Ascending aorta (tissue), 2 donors: Measurements from ENCODE around the gene KCNF1. TPM values are rescaled to one million over a fixed set of nuclear protein-coding genes. Genes with fewer than 3 reads are reported as not detected.

Experiments
- DNase-seq, 2 donors: peaks; one replicate each; pipeline ENCODE4 v3.0.0-alpha.2; 2019; ENCODE audit warnings: low spot score in 2 of 2
- H3K27ac ChIP-seq, 2 donors: fragments of 200-600 bp; sonication (generic); one replicate each; pipeline ENCODE4 v1.5.1; 2016 to 2017; ENCODE audit warnings: mild to moderate bottlenecking in 1 of 2
- H3K27me3 ChIP-seq: fragments of 200-600 bp; sonication (generic); one replicate; pipeline ENCODE4 v1.5.1; 2017
- H3K36me3 ChIP-seq, 2 donors: fragments of 200-600 bp; sonication (generic); one replicate each; pipeline ENCODE4 v1.5.1; 2016
- H3K4me1 ChIP-seq, 2 donors: fragments of 200-600 bp; sonication (generic); one replicate each; pipeline ENCODE4 v1.5.1; 2016 to 2017; ENCODE audit warnings: mild to moderate bottlenecking in 1 of 2
- H3K4me3 ChIP-seq, 2 donors: fragments of 200-600 bp; sonication (generic); one replicate each; pipeline ENCODE4 v1.5.1; 2016 to 2017; ENCODE audit warnings: mild to moderate bottlenecking in 1 of 2
- H3K9me3 ChIP-seq, 2 donors: fragments of 200-600 bp; sonication (generic); one replicate each; pipeline ENCODE4 v1.5.1; 2016
- CTCF ChIP-seq, 3 experiments: fragments of 200-600 bp in 2 of 3; fragments of 450-650 bp in 1 of 3; sonication (generic) in 2 of 3; IDR thresholded peaks; one replicate each; pipeline ENCODE4 v1.5.1; 2016 to 2019; ENCODE audit warnings: antibody characterized with exemption in 3 of 3, mild to moderate bottlenecking in 1 of 3, moderate library complexity in 1 of 3
- intact Hi-C: fragments of 100-400 bp; cut with DNase I; formaldehyde crosslinking; loops from one replicate; pipeline ENCODE4 v1.15.1; 2023
- total RNA-seq: library from RNA; depleted of rRNA; stranded (reverse); fragments of >200 nt; gene quantifications from one replicate; pipeline ENCODE4 v1.1.0, GENCODE V29; 2016

The KCNF1 gene
- total RNA-seq, 1 donor from 2014 or later, result not detected

DNA sequence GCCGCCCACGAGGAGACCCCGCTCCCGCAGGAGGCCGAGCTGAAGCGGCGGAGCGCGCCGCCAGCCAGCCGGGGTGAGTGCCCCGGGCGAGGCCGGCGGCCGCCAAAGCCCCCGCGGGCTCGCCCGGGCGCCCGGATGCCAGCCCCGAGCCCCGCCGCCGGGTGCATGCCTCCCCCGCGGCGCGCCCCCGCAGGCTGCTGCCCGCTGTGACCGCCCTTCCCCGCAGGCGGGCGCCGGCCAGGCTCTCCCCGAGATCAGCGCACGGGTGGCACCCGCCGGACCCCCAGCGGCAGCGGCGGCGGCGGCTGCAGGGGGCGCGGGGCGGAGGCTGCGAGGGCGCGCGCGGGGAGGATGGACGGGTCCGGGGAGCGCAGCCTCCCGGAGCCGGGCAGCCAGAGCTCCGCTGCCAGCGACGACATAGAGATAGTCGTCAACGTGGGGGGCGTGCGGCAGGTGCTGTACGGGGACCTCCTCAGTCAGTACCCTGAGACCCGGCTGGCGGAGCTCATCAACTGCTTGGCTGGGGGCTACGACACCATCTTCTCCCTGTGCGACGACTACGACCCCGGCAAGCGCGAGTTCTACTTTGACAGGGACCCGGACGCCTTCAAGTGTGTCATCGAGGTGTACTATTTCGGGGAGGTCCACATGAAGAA, 470 bp downstream of the KCNF1 start:
- H3K27ac ChIP-seq, result no peak overlapping the region
- no peaks in the 10 kb centered on the region for H3K9me3 ChIP-seq
- no peaks in the 10 kb centered on the region for H3K4me1 ChIP-seq
- intact Hi-C loops, result no loop called here
- H3K4me3 ChIP-seq, result peak overlapping the region; percentile 24 to 30
- no peaks in the 10 kb centered on the region for H3K36me3 ChIP-seq
- no peak for TF ChIP-seq CTCF (IDR thresholded peaks at IDR 0.05)
- DNase-seq, result peak in 1 of 2 donors; percentile 31
- H3K27me3 ChIP-seq, result no peaks in the 10 kb centered on the region

DNA sequence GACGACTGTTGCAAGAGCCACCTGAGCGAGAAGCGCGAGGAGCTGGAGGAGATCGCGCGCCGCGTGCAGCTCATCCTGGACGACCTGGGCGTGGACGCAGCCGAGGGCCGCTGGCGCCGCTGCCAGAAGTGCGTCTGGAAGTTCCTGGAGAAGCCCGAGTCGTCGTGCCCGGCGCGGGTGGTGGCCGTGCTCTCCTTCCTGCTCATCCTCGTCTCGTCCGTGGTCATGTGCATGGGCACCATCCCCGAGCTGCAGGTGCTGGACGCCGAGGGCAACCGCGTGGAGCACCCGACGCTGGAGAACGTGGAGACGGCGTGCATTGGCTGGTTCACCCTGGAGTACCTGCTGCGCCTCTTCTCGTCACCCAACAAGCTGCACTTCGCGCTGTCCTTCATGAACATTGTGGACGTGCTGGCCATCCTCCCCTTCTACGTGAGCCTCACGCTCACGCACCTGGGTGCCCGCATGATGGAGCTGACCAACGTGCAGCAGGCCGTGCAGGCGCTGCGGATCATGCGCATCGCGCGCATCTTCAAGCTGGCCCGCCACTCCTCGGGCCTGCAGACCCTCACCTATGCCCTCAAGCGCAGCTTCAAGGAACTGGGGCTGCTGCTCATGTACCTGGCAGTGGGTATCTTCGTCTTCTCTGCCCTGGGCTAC, 1.2 kb downstream of the KCNF1 start:
- Histone ChIP-seq H3K36me3 (no peaks in the 10 kb centered on the region), H3K4me1 (no peaks in the 10 kb centered on the region), H3K9me3 (no peaks in the 10 kb centered on the region), H3K27ac (no peak overlapping the region), H3K4me3 (no peak overlapping the region), H3K27me3 (no peaks in the 10 kb centered on the region)
- peak in 1 of 2 donors; percentile 25 for DNase-seq
- intact Hi-C loops, result no loop called here
- TF ChIP-seq CTCF (IDR thresholded peaks at IDR 0.05), result no peak

DNA sequence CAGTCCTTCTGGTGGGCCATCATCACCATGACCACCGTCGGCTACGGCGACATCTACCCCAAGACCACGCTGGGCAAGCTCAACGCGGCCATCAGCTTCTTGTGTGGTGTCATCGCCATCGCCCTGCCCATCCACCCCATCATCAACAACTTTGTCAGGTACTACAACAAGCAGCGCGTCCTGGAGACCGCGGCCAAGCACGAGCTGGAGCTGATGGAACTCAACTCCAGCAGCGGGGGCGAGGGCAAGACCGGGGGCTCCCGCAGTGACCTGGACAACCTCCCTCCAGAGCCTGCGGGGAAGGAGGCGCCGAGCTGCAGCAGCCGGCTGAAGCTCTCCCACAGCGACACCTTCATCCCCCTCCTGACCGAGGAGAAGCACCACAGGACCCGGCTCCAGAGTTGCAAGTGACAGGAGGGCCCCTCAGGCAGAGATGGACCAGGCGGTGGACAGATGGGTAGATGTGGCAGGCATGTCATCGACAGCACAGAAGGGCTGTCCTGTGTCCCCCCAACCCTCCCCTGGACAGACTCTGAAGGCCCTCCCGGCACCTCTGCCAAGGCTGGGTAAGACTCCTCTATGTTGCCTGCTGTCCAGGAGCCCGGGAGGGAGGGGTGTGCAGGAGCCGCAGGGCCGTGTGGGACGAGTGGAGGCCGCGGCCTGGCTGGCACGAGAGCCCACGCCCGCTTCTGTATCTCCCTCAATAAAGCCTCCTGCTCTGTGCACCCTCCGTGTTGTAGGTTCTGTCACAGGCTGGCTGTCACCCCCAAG, 2.0 kb downstream of the KCNF1 start:
- H3K4me3 ChIP-seq, result no peak overlapping the region

GRCh38 chr2:10914272-10914693, 2.5 kb downstream of the KCNF1 start:
- H3K4me1 ChIP-seq, result no peaks in the 10 kb centered on the region
- no peak overlapping the region for H3K27ac ChIP-seq
- TF ChIP-seq CTCF (IDR thresholded peaks at IDR 0.05), result no peak
- no peaks in the 10 kb centered on the region for H3K36me3 ChIP-seq
- intact Hi-C loops, result no loop called here
- no peaks in the 10 kb centered on the region for H3K9me3 ChIP-seq
- no peak overlapping the region for H3K4me3 ChIP-seq
- H3K27me3 ChIP-seq, result no peaks in the 10 kb centered on the region
- DNase-seq, result peak in 1 of 2 donors; percentile 37

More for the DNA sequence above, 2.0 kb downstream of the KCNF1 start:
- DNase-seq, result no peak
- Histone ChIP-seq H3K36me3 (no peaks in the 10 kb centered on the region), H3K27ac (no peak overlapping the region), H3K4me1 (no peaks in the 10 kb centered on the region), H3K27me3 (no peaks in the 10 kb centered on the region), H3K9me3 (no peaks in the 10 kb centered on the region)
- TF ChIP-seq CTCF (IDR thresholded peaks at IDR 0.05), result no peak
- intact Hi-C loops, result no loop called here

- no peaks in the 10 kb centered on the region for H3K9me3 ChIP-seq
- no peaks in the 10 kb centered on the region for H3K27me3 ChIP-seq
- DNase-seq, result no peak
- H3K4me3 ChIP-seq, result no peak overlapping the region
- no peaks in the 10 kb centered on the region for H3K36me3 ChIP-seq
- no peak overlapping the region for H3K27ac ChIP-seq
- intact Hi-C loops, result no loop called here
- no peak for TF ChIP-seq CTCF (IDR thresholded peaks at IDR 0.05)
- no peaks in the 10 kb centered on the region for H3K4me1 ChIP-seq
Measured at GRCh38 chr2:10915236-10915635, 3.5 kb downstream of the KCNF1 start.
